H9 (cell line): Measurements from ENCODE around the gene NRCAM. TPM values are rescaled to one million over a fixed set of nuclear protein-coding genes. Genes with fewer than 3 reads are reported as not detected.

Experiments
- DNase-seq: peaks from one replicate; pipeline ENCODE4 v3.0.0-alpha.2; 2017
- H2AFZ ChIP-seq: one replicate; pipeline ENCODE4 v1.6.1; 2013; ENCODE audit warnings: mild to moderate bottlenecking, low read length, control low read depth, moderate library complexity
- H2AK5ac ChIP-seq: 2 replicates; pipeline ENCODE4 v1.6.1; 2013; ENCODE audit warnings: low read length, control low read depth, mixed read lengths; ENCODE audit not compliant: insufficient read length
- H2BK120ac ChIP-seq: one replicate; pipeline ENCODE4 v1.6.1; 2013; ENCODE audit warnings: low read depth, mild to moderate bottlenecking, low read length, control low read depth, inconsistent platforms; ENCODE audit not compliant: poor library complexity, severe bottlenecking
- H2BK12ac ChIP-seq: 2 replicates; pipeline ENCODE4 v1.6.1; 2013; ENCODE audit warnings: low read length, control low read depth, mixed read lengths, low read depth; ENCODE audit not compliant: insufficient read length
- H2BK15ac ChIP-seq: 2 replicates; pipeline ENCODE4 v1.6.1; 2013; ENCODE audit warnings: low read depth, low read length, control low read depth
- H2BK20ac ChIP-seq: one replicate; pipeline ENCODE4 v1.6.1; 2013; ENCODE audit warnings: low read depth, mild to moderate bottlenecking, low read length, control low read depth, inconsistent platforms; ENCODE audit not compliant: poor library complexity, severe bottlenecking
- H2BK5ac ChIP-seq: 2 replicates; pipeline ENCODE4 v1.6.1; 2013; ENCODE audit warnings: low read length, control low read depth, mixed read lengths; ENCODE audit not compliant: insufficient read length
- H3K14ac ChIP-seq: 2 replicates; pipeline ENCODE4 v1.6.1; 2013; ENCODE audit warnings: low read length, control low read depth; ENCODE audit not compliant: insufficient read depth
- H3K18ac ChIP-seq: 2 replicates; pipeline ENCODE4 v1.6.1; 2013; ENCODE audit warnings: low read depth, mild to moderate bottlenecking, mixed read lengths, low read length, control low read depth; ENCODE audit not compliant: insufficient read length
- H3K23ac ChIP-seq: 2 replicates; pipeline ENCODE4 v1.6.1; 2013; ENCODE audit warnings: low read length, control low read depth, mixed read lengths, low read depth; ENCODE audit not compliant: insufficient read length
- H3K23me2 ChIP-seq: 2 replicates; pipeline ENCODE4 v1.6.1; 2013; ENCODE audit warnings: low read depth, mild to moderate bottlenecking, mixed read lengths, low read length, control low read depth; ENCODE audit not compliant: insufficient read length, poor library complexity, severe bottlenecking
- H3K27ac ChIP-seq: 2 replicates; pipeline ENCODE4 v1.5.1; 2013; ENCODE audit warnings: low read length, control low read depth, mixed read lengths, low read depth; ENCODE audit not compliant: insufficient read length
- H3K27me3 ChIP-seq: 2 replicates; pipeline ENCODE4 v1.6.1; 2013; ENCODE audit warnings: low read length, control low read depth, inconsistent platforms; ENCODE audit not compliant: insufficient read depth
- H3K4ac ChIP-seq: 2 replicates; pipeline ENCODE4 v1.6.1; 2013; ENCODE audit warnings: low read depth, mild to moderate bottlenecking, control low read depth, inconsistent platforms, low read length, moderate library complexity
- H3K4me1 ChIP-seq: 2 replicates; pipeline ENCODE4 v1.6.1; 2013; ENCODE audit warnings: low read length, control low read depth, inconsistent platforms; ENCODE audit not compliant: insufficient read depth
- H3K4me2 ChIP-seq: 2 replicates; pipeline ENCODE4 v1.6.1; 2013; ENCODE audit warnings: low read length, control low read depth, mixed read lengths; ENCODE audit not compliant: insufficient read length, insufficient read depth
- H3K56ac ChIP-seq: 2 replicates; pipeline ENCODE4 v1.6.1; 2013; ENCODE audit warnings: low read depth, mild to moderate bottlenecking, mixed read lengths, low read length, control low read depth; ENCODE audit not compliant: insufficient read length
- H3K79me1 ChIP-seq: 2 replicates; pipeline ENCODE4 v1.6.1; 2013; ENCODE audit warnings: low read depth, mild to moderate bottlenecking, moderate library complexity, low read length, control low read depth, inconsistent platforms; ENCODE audit not compliant: insufficient read depth, poor library complexity, severe bottlenecking
- H3K79me2 ChIP-seq: 2 replicates; pipeline ENCODE4 v1.6.1; 2013; ENCODE audit warnings: low read length, control low read depth, inconsistent platforms; ENCODE audit not compliant: insufficient read depth
- H3K9ac ChIP-seq: 2 replicates; pipeline ENCODE4 v1.6.1; 2013; ENCODE audit warnings: low read length, control low read depth, mixed read lengths; ENCODE audit not compliant: insufficient read length; ENCODE audit errors: extremely low read depth
- H3K9me3 ChIP-seq: one replicate; pipeline ENCODE4 v1.6.1; 2013; ENCODE audit warnings: low read depth, low read length, inconsistent platforms; ENCODE audit not compliant: control insufficient read depth
- H3T11ph ChIP-seq: one replicate; pipeline ENCODE4 v1.6.1; 2013; ENCODE audit warnings: mild to moderate bottlenecking, low read length, control low read depth, inconsistent platforms
- H4K20me1 ChIP-seq: one replicate; pipeline ENCODE4 v1.6.1; 2013; ENCODE audit not compliant: control insufficient read depth, insufficient read length, insufficient read depth
- H4K5ac ChIP-seq: 2 replicates; pipeline ENCODE4 v1.6.1; 2013; ENCODE audit warnings: low read depth, mild to moderate bottlenecking, mixed read lengths, low read length, control low read depth; ENCODE audit not compliant: insufficient read length
- H4K8ac ChIP-seq: replicated peaks from 2 replicates; pipeline ENCODE4 v1.6.1; 2013; ENCODE audit warnings: low read length, control low read depth, mixed read lengths, low read depth; ENCODE audit not compliant: insufficient read length
- H4K91ac ChIP-seq: 2 replicates; pipeline ENCODE4 v1.6.1; 2013; ENCODE audit warnings: low read depth, mild to moderate bottlenecking, moderate library complexity, mixed read lengths, low read length, control low read depth; ENCODE audit not compliant: insufficient read length
- H3K27ac Mint-ChIP-seq, 3 experiments: 2 replicates in 2 of 3; 3 replicates in 1 of 3; pipeline ENCODE4 v1.8.0; 2020 to 2021; ENCODE audit warnings: mixed read lengths in 3 of 3, mild to moderate bottlenecking in 1 of 3, moderate library complexity in 1 of 3
- H3K27me3 Mint-ChIP-seq: 2 replicates; pipeline ENCODE4 v1.8.0; 2021; ENCODE audit warnings: low read depth, mild to moderate bottlenecking, moderate library complexity, mixed read lengths
- H3K36me3 Mint-ChIP-seq, 3 experiments: 2 replicates in 2 of 3; 3 replicates in 1 of 3; pipeline ENCODE4 v1.8.0; 2020 to 2021; ENCODE audit warnings: low read depth in 3 of 3, mixed read lengths in 3 of 3; ENCODE audit not compliant: insufficient read depth in 1 of 3
- H3K4me1 Mint-ChIP-seq, 2 experiments: 2 replicates each; pipeline ENCODE4 v1.8.0; 2020; ENCODE audit warnings: mixed read lengths in 2 of 2
- H3K4me3 Mint-ChIP-seq, 2 experiments: 2 replicates in 1 of 2; 3 replicates in 1 of 2; pipeline ENCODE4 v1.8.0; 2020 to 2021; ENCODE audit warnings: mild to moderate bottlenecking in 2 of 2, mixed read lengths in 2 of 2, moderate library complexity in 1 of 2
- H3K9me3 Mint-ChIP-seq, 2 experiments: 2 replicates in 1 of 2; 3 replicates in 1 of 2; pipeline ENCODE4 v1.8.0; 2020; ENCODE audit warnings: mild to moderate bottlenecking in 2 of 2, mixed read lengths in 2 of 2, moderate library complexity in 1 of 2
- CTCF ChIP-seq: fragments of 200-600 bp; sonication (generic); conservative IDR thresholded peaks from 3 replicates; pipeline ENCODE4 v1.8.0; 2021; ENCODE audit warnings: antibody characterized with exemption, mild to moderate bottlenecking
- WGBS: extraction: QIAGEN DNeasy Blood & Tissue Kit; methylation state at CpG from one replicate; pipeline ENCODE4 v1.1.7; 2013; ENCODE audit warnings: missing lambda C conversion rate, low lambda C conversion rate, mixed read lengths; ENCODE audit not compliant: insufficient read length; ENCODE audit errors: extremely low coverage; 5-methylcytosine and 5-hydroxymethylcytosine counted together
- total RNA-seq: library from RNA; stranded (reverse); gene quantifications from 2 replicates; pipeline ENCODE4 v1.2.1, GENCODE V29; 2021

NRCAM gene
- total RNA-seq, 1 experiment from 2014 or later: 2.3 TPM

GRCh38 chr7:108166687-108167086, 289.5 kb downstream of the NRCAM start:
- Histone ChIP-seq H3K14ac (no peak overlapping the region), H4K5ac (no peak overlapping the region), H2BK15ac (no peak overlapping the region), H2BK20ac (no peak overlapping the region), H4K20me1 (no peaks in the 10 kb centered on the region), H3K4ac (no peak overlapping the region), H3K27me3 (no peaks in the 10 kb centered on the region), H3K4me2 (no peak overlapping the region), H3K4me1 (no peaks in the 10 kb centered on the region; the same call in 1 of the 2 replicates), H3K79me1 (no peaks in the 10 kb centered on the region), H2AFZ (no peak overlapping the region), H3K23ac (no peak overlapping the region), H2BK120ac (no peak overlapping the region), H4K8ac (no peak overlapping the region), H3K79me2 (no peaks in the 10 kb centered on the region), H3K56ac (no peak overlapping the region), H3K18ac (no peak overlapping the region), H4K91ac (no peak overlapping the region), H3K9me3 (no peaks in the 10 kb centered on the region), H2BK12ac (no peak overlapping the region), H3K9ac (no peak overlapping the region), H3K23me2 (no peaks in the 10 kb centered on the region), H2AK5ac (no peak overlapping the region), H3K27ac (no peak overlapping the region), H3T11ph (no peak overlapping the region), H2BK5ac (no peak overlapping the region)
- TF ChIP-seq CTCF: no peak
- no CpG with 5 or more reads among the region's 5 CpGs for WGBS
- peaks cover 15 to 22% of the 10 kb centered on the region in 2 experiments for H3K4me1 Mint-ChIP-seq
- DNase-seq: no peak
- 0 out of 7 replicates have a peak overlapping the region, but pooled peaks of 1 of the 3 experiments have one; percentile 40 for H3K27ac Mint-ChIP-seq
- no peak overlapping the region for H3K4me3 Mint-ChIP-seq
- no peaks in the 10 kb centered on the region for H3K27me3 Mint-ChIP-seq
- no peaks in the 10 kb centered on the region for H3K9me3 Mint-ChIP-seq
- no peaks in the 10 kb centered on the region; a peak in 1 of 7 replicates for H3K36me3 Mint-ChIP-seq
